GM12864 (cell line): ENCODE data around the gene ULK1.

ENCODE experiments used
- DNase-seq: peaks from one replicate; pipeline ENCODE4 v3.0.0-alpha.2; 2011; ENCODE audit warnings: low read depth
- H3K4me3 ChIP-seq: 2 replicates; pipeline ENCODE4 v1.5.1; 2011; ENCODE audit warnings: mild to moderate bottlenecking, low read depth, low read length, control low read depth
- TF ChIP-seq, protein P1 (sequence below): IDR thresholded peaks from 2 replicates; pipeline ENCODE4 v1.5.1; 2011; ENCODE audit warnings: low read depth, mild to moderate bottlenecking, moderate library complexity, low read length, control low read depth, inconsistent platforms; ENCODE audit errors: missing control alignments

ULK1 gene

DNA sequence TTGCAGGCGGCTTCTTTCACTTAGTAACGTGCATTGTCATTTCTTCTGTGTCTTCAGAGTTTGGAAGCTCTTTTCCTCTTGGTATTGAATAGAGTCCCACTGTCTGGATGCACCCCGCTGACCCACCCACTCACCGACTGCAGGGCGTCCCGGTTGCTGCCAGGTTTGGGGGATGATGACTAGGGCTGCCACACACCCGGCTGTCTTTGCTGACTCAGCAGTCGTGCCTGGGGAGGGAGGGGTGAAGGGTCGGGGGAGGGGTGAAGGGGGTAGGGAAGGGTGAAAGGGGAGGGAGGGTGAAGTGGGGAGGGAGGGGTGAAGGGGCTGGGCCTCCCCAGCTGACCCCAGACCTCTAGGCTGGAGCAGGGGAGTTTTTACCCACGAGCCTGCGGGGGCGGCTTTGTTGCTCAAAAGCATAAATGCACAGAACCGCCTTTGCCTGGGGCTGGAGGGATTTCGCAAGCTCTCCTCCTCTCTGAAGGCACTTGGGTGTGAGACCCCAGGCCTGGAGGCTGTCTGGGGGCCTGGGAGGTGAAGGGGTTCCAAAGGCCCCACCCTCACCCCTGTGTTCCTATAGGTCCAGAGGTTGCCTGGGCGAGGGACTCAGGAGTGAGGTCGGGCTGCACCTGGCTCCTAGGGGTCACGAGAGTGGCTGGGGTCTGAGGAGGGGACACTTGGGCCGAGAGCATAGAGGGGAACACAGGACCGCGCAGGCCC is 31.3 kb upstream of the ULK1 start:
- DNase-seq, result no peak
- TF ChIP-seq, protein P1, sequence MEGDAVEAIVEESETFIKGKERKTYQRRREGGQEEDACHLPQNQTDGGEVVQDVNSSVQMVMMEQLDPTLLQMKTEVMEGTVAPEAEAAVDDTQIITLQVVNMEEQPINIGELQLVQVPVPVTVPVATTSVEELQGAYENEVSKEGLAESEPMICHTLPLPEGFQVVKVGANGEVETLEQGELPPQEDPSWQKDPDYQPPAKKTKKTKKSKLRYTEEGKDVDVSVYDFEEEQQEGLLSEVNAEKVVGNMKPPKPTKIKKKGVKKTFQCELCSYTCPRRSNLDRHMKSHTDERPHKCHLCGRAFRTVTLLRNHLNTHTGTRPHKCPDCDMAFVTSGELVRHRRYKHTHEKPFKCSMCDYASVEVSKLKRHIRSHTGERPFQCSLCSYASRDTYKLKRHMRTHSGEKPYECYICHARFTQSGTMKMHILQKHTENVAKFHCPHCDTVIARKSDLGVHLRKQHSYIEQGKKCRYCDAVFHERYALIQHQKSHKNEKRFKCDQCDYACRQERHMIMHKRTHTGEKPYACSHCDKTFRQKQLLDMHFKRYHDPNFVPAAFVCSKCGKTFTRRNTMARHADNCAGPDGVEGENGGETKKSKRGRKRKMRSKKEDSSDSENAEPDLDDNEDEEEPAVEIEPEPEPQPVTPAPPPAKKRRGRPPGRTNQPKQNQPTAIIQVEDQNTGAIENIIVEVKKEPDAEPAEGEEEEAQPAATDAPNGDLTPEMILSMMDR, result no peak
- no peak overlapping the region for H3K4me3 ChIP-seq

DNA sequence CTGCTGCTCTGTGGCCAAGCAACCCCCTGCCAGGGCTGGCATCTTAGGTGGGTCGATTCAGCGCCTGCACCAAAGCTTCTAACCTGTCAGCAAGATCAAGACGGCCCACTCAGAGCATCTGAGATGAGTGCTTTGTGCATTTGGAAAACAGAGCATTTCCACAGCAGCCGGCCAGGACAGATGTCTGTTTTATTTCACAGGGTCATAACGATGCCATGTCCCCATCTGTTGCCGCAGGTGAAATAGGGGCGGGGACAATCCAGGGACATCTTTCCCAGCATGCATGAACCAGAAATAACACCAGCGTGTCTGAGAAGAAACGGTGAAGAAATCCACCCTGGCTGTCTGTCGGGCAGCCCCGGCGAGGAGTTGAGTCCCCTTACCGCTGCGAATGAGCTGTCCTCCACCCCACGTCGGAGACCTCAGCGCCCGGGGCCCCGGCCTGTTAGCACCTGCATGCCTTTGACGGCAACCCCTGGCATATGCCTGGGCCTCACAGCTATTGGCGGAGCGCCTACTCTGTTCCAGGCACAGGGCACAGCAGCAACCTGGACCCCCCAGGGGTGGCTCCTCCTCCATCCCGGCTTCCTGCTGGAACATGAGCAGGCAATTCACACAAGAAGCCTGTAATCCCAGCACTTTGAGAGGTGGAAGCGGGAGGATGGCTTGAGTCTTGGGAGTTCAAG is 30.6 kb upstream of the ULK1 start:
- no peak overlapping the region for H3K4me3 ChIP-seq
- no peak for DNase-seq
- TF ChIP-seq, protein P1, result no peak

DNA sequence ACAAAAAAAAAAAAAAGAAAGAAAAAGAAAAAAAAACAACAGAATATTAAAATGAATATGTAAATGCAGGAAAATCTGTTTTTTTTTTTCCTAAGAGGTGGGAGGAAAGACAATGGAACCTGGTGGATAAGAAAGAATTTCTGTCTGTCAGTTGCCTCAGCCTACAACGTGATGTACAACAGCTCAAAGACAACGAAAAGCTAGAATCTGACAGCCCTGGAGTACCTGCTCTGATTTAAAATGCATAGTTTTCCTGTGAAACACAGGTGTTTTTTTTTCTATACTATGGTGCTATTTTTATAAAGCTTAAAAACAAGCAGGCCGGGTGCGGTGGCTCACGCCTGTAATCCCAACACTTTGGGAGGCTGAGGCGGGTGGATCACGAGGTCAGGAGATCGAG is 30.0 kb upstream of the ULK1 start:
- no peak for DNase-seq
- H3K4me3 ChIP-seq, result no peak overlapping the region
- TF ChIP-seq, protein P1, result no peak

DNA sequence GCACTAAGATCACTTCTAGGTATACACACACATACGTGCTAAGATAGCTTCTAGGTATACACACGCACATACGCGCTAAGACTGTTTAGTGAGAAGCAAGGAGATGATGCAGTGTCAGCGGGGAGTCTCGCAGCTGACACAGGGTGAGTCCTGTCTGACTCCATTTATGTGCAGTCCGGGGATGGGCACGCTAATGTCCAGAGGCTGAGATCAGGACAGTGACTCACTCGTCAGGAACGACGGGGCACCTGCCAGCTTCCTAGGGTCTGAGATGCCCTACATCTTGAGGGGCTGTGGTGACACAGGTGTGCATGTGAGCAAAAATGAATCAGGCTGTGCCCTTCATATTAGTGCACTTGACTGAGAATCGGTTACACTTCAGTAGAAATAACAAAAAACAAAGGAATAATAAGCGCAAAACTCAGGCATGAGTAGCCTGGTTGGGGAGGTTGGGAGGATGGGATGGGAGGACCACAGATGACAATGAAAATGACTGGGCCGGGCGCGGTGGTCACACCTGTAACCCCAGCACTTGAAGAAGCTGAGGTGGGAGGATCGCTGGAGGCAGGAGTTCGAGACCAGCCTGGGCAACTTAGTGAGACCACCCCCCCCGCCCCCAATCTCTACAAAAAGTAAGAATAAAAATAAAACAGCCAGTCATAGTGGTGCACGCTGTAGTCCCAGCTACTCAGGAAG is 29.1 kb upstream of the ULK1 start:
- H3K4me3 ChIP-seq, result no peak overlapping the region
- no peak for DNase-seq

DNA sequence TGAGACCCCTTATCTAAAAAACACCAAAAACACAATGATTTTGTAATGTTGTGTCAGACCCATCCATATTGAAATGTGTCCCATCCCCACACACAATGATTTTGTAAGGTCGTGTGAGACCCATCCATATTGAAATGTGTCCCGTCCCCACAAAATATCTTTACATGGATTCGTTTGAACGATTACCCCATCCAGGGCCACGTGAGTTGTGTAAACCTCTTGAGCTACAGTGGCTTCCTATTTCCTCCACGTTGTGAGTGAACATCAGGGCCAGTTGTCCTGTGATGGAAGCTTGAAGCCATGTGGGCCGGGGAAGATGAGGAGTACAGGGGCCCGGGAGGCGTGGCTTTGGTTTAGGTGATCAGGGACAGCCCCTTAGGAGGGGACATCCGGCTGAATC is 27.0 kb upstream of the ULK1 start:
- no peak for DNase-seq
- no peak overlapping the region for H3K4me3 ChIP-seq
- TF ChIP-seq, protein P1, result no peak

More for the DNA sequence above, 29.1 kb upstream of the ULK1 start:
- TF ChIP-seq, protein P1, result no peak

DNA sequence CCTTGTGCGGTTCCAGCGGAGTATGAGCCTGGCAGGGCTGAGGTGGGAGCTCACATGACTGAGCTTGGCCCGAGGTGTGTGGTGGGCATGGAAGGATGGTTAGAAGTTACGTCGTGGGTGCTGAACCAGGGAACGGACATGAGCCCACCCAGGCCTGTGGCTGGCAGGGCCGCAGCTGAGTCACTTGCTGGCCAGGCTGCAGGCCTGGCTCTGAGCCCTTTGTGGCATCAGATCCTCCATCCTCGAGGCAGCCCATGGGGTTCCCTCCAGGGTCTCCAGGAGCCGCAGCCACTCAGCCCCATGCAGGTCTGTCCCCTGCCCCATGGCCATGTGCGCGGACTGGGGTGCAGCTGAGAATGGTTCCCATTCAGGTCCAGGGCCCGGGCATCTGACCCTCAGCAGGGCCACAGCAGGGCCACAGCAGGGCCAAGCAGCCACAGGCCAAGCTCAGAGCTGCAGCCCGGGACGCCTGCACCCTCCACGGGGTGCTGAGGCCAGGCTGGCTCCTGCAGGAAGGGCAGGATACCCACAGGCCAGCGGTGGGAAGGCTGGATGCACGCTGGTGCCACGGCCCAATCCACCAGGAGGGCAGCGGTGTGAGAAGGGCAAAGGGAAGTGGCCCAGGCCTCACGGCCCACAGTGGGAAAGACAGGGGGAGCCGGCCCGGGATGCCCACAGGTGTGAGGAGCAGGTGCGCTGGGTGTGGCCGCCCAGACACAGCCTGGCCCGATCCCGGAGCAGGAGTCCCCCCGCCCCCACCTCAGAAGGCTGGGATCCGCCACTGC is 26.3 kb upstream of the ULK1 start:
- DNase-seq, result no peak
- no peak overlapping the region for H3K4me3 ChIP-seq
- TF ChIP-seq, protein P1, result no peak
